ENCODE results near the gene KCNB1. TPM values are rescaled to one million over a fixed set of nuclear protein-coding genes. Genes with fewer than 3 reads are reported as not detected.

The KCNB1 gene
- total and polyA plus RNA-seq, 2 experiments from 2014 or later, result 0.11 to 0.13 TPM

- no peaks in the 10 kb centered on the region for H4K20me1 ChIP-seq (ENCODE audit: insufficient read depth)
- H3K4me3 ChIP-seq, result no peak overlapping the region
- no peaks in the 10 kb centered on the region for H3K9me2 ChIP-seq (ENCODE audit: insufficient read depth)
- H3K4me2 ChIP-seq (ENCODE audit: unreplicated experiment), result no peak overlapping the region
- WGBS, 2 experiments (ENCODE audit: low coverage in 1 of 2, low lambda C conversion rate in 2 of 2, missing lambda C conversion rate in 2 of 2), result 73 to 75% methylated on average over 9 of the region's 9 CpGs
- TF ChIP-seq EZH2phosphoT487 (IDR thresholded peaks at IDR 0.05; ENCODE audit: insufficient read depth, low read depth), result no peak
- TF ChIP-seq EZH2 (IDR thresholded peaks at IDR 0.05; ENCODE audit: insufficient read depth, poor library complexity, severe bottlenecking), result no peak
- H3K36me3 ChIP-seq (ENCODE audit: low read depth), result no peaks in the 10 kb centered on the region
- no peak overlapping the region for H3K9ac ChIP-seq
- H3K27ac ChIP-seq, result no peak overlapping the region
- H2AFZ ChIP-seq, result no peak overlapping the region
- peaks cover 8% of the 10 kb centered on the region; the same call in 1 of the 2 replicates for H3K4me1 ChIP-seq (ENCODE audit: insufficient read depth)
- H3F3A ChIP-seq (ENCODE audit: insufficient read depth), result 0 out of 2 replicates have a peak, but pooled peaks cover 12% of the 10 kb centered on the region
- no peaks in the 10 kb centered on the region for H3K27me3 ChIP-seq (replicated peaks; ENCODE audit: insufficient read depth)
- H3K79me2 ChIP-seq (ENCODE audit: insufficient read depth), result no peaks in the 10 kb centered on the region
- H3K9me3 ChIP-seq (ENCODE audit: low read depth), result no peaks in the 10 kb centered on the region
- no peak for DNase-seq
- in situ Hi-C loops (cut with MboI), result loop anchor here (10.0 to 25.0 kb wide), 2 partner anchors 166 to 498 kb away; no protein-coding TSS in a partner anchor
Observed at GRCh38 chr20:49339123-49339522, 143.3 kb downstream of the KCNB1 start.

- Histone ChIP-seq H3K79me2 (ENCODE audit: insufficient read depth) (no peaks in the 10 kb centered on the region), H2AFZ (no peak overlapping the region), H3K4me2 (ENCODE audit: unreplicated experiment) (no peak overlapping the region), H3F3A (ENCODE audit: insufficient read depth) (0 out of 2 replicates have a peak, but pooled peaks cover 9% of the 10 kb centered on the region), H3K4me3 (no peak overlapping the region), H3K9me2 (ENCODE audit: insufficient read depth) (no peaks in the 10 kb centered on the region), H3K9ac (no peak overlapping the region), H3K27ac (no peak overlapping the region), H3K27me3 (replicated peaks; ENCODE audit: insufficient read depth) (peaks cover 5% of the 10 kb centered on the region), H4K20me1 (ENCODE audit: insufficient read depth) (no peaks in the 10 kb centered on the region), H3K9me3 (ENCODE audit: low read depth) (no peaks in the 10 kb centered on the region), H3K36me3 (ENCODE audit: low read depth) (no peaks in the 10 kb centered on the region), H3K4me1 (ENCODE audit: insufficient read depth) (peaks cover 8% of the 10 kb centered on the region; the same call in 1 of the 2 replicates)
- TF ChIP-seq EZH2phosphoT487 (IDR thresholded peaks at IDR 0.05; ENCODE audit: insufficient read depth, low read depth) (no peak), EZH2 (IDR thresholded peaks at IDR 0.05; ENCODE audit: insufficient read depth, poor library complexity, severe bottlenecking) (no peak)
- in situ Hi-C loops (cut with MboI), result loop anchor here (10.0 to 25.0 kb wide), 2 partner anchors 167 to 499 kb away; no protein-coding TSS in a partner anchor
- no peak for DNase-seq
- WGBS, 2 experiments (ENCODE audit: low coverage in 1 of 2, low lambda C conversion rate in 2 of 2, missing lambda C conversion rate in 2 of 2), result 90 to 91% methylated on average over 11 of the region's 11 CpGs
Observed at GRCh38 chr20:49338061-49338460, 144.4 kb downstream of the KCNB1 start.

DNA sequence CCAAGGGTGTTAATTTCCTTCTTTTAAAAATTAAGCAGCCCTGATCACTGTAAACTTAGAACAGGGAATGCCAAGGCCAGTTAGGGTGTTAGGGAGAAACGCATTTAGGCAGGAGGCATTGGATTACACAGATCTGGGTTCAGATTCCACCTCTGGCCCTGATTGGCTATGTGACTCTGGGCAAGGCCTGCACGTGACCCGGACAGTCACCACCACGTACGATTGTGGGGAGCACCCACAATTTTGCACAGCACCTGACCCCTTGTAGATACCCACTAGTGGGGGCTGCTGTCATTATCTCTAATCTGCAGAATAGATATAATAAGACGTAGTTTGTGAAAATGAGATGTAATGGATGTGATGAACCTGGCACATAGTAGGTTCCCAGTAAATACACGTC is 145.1 kb downstream of the KCNB1 start:
- Histone ChIP-seq H3K36me3 (ENCODE audit: low read depth) (no peaks in the 10 kb centered on the region), H2AFZ (no peak overlapping the region), H3K9me3 (ENCODE audit: low read depth) (no peaks in the 10 kb centered on the region), H3K4me2 (ENCODE audit: unreplicated experiment) (no peak overlapping the region), H4K20me1 (ENCODE audit: insufficient read depth) (no peaks in the 10 kb centered on the region), H3K9me2 (ENCODE audit: insufficient read depth) (no peaks in the 10 kb centered on the region), H3K4me1 (ENCODE audit: insufficient read depth) (peaks cover 8% of the 10 kb centered on the region; the same call in 1 of the 2 replicates), H3K27ac (no peak overlapping the region), H3K4me3 (no peak overlapping the region), H3K79me2 (ENCODE audit: insufficient read depth) (no peaks in the 10 kb centered on the region), H3K27me3 (replicated peaks; ENCODE audit: insufficient read depth) (peaks cover 12% of the 10 kb centered on the region), H3F3A (ENCODE audit: insufficient read depth) (0 out of 2 replicates have a peak, but pooled peaks cover 2% of the 10 kb centered on the region), H3K9ac (no peak overlapping the region)
- no peak for DNase-seq
- in situ Hi-C loops (cut with MboI), result loop anchor here (10.0 to 25.0 kb wide), 2 partner anchors 167 to 500 kb away; no protein-coding TSS in a partner anchor
- TF ChIP-seq EZH2 (IDR thresholded peaks at IDR 0.05; ENCODE audit: insufficient read depth, poor library complexity, severe bottlenecking) (no peak), EZH2phosphoT487 (IDR thresholded peaks at IDR 0.05; ENCODE audit: insufficient read depth, low read depth) (no peak)
- WGBS, 2 experiments (ENCODE audit: low coverage in 1 of 2, low lambda C conversion rate in 2 of 2, missing lambda C conversion rate in 2 of 2), result 77 to 79% methylated on average over 7 of the region's 7 CpGs

DNA sequence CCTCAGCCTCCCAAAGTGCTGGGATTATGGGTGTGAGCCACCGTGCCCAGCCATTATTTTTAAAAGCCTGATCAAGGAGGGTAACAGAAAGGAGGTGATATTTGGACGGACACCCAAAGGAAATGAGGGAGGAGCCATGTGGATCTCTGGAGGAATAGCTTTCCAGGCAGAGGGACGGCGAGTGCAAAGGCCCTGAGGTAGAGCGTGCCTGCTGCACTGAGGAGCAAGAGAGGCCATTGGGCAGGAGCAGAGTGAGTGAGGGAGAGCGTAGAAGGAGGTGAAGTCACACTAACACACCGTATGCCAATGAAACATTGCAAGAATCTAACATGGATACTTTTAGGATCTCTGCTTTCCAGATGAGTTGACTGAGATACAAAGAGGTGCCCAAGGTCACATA is 145.7 kb downstream of the KCNB1 start:
- no peaks in the 10 kb centered on the region for H4K20me1 ChIP-seq (ENCODE audit: insufficient read depth)
- no peaks in the 10 kb centered on the region for H3K9me3 ChIP-seq (ENCODE audit: low read depth)
- no peak for TF ChIP-seq EZH2phosphoT487 (IDR thresholded peaks at IDR 0.05; ENCODE audit: insufficient read depth, low read depth)
- no peak for TF ChIP-seq EZH2 (IDR thresholded peaks at IDR 0.05; ENCODE audit: insufficient read depth, poor library complexity, severe bottlenecking)
- 87 to 88% methylated on average over 7 of the region's 7 CpGs for WGBS, 2 experiments (ENCODE audit: low coverage in 1 of 2, low lambda C conversion rate in 2 of 2, missing lambda C conversion rate in 2 of 2)
- DNase-seq, result no peak
- no peaks in the 10 kb centered on the region for H3K79me2 ChIP-seq (ENCODE audit: insufficient read depth)
- no peak overlapping the region for H3K4me3 ChIP-seq
- no peaks in the 10 kb centered on the region for H3F3A ChIP-seq (ENCODE audit: insufficient read depth)
- H2AFZ ChIP-seq, result no peak overlapping the region
- H3K27me3 ChIP-seq (replicated peaks; ENCODE audit: insufficient read depth), result peaks cover 17% of the 10 kb centered on the region
- no peaks in the 10 kb centered on the region for H3K9me2 ChIP-seq (ENCODE audit: insufficient read depth)
- H3K36me3 ChIP-seq (ENCODE audit: low read depth), result no peaks in the 10 kb centered on the region
- no peak overlapping the region for H3K27ac ChIP-seq
- no peak overlapping the region for H3K4me2 ChIP-seq (ENCODE audit: unreplicated experiment)
- no peak overlapping the region for H3K9ac ChIP-seq
- in situ Hi-C loops (cut with MboI), result loop anchor here (10.0 to 25.0 kb wide), 2 partner anchors 168 to 501 kb away; no protein-coding TSS in a partner anchor
- peaks cover 8% of the 10 kb centered on the region; the same call in 1 of the 2 replicates for H3K4me1 ChIP-seq (ENCODE audit: insufficient read depth)
